Esophagus squamous epithelium (tissue), 4 donors: Measurements from ENCODE around the gene PTGES3L.

Experiments used
- CTCF ChIP-seq, 6 experiments: fragments of 450-650 bp in 4 of 6; fragments of 200-600 bp in 2 of 6; sonication (generic) in 2 of 6; IDR thresholded peaks; one replicate each; pipeline ENCODE4 v1.5.1; 2016 to 2019; ENCODE audit warnings: antibody characterized with exemption in 6 of 6, mild to moderate bottlenecking in 4 of 6, moderate library complexity in 4 of 6
- POLR2A ChIP-seq, 4 donors: fragments of 450-650 bp; IDR thresholded peaks; one replicate each; pipeline ENCODE4 v1.6.1; 2017; ENCODE audit warnings: antibody characterized with exemption in 4 of 4, mild to moderate bottlenecking in 4 of 4, moderate library complexity in 3 of 4

DNA sequence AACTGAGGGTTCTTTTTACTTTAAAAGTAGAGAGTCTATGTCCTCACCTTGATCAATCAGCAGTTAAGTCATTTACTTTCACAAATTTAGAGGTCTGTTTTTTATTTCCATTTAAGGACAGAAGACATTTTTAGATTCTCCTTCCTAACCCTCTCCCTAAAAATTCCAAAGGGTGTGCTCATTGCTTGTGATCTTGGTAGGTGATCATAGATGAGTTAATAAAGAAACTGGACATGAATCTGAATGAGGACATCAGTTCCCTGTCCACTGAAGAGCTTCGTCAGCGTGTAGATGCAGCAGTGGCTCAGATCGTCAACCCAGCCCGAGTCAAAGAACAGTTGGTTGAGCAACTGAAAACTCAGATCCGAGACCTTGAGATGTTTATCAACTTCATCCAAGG, 9.3 kb upstream of the PTGES3L start:
- TF ChIP-seq CTCF (IDR thresholded peaks at IDR 0.05) (no peak), POLR2A (IDR thresholded peaks at IDR 0.05) (no peak)
